GM21786 (cell line): ENCODE measurements around the gene CARD11.

Experiments used
- ATAC-seq: cut with Tn5 transposase; IDR thresholded peaks from one replicate; pipeline ENCODE4 v1.9.1; 2021; ENCODE audit not compliant: unreplicated experiment

CARD11 gene

DNA sequence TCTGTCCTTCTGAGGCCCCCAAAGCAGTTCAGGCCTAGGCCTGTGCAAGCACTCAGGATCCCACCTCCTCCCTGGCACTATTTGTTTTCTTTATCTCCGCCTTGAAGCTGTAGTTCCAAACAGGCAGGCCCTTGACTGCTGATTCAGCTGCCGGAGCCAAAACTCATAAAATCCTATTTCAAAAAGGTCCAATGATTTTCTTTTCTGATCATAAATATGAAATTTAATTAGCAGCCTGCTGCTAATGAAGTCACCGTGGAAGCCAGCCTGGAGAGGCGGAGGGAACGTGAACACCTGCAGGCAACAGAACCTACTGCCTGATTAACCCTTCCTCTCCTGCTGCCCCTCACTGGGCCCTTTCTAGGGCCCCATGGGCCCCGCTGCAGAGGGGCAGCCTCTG is 60.1 kb downstream of the CARD11 start:
- ATAC-seq, result no peak

DNA sequence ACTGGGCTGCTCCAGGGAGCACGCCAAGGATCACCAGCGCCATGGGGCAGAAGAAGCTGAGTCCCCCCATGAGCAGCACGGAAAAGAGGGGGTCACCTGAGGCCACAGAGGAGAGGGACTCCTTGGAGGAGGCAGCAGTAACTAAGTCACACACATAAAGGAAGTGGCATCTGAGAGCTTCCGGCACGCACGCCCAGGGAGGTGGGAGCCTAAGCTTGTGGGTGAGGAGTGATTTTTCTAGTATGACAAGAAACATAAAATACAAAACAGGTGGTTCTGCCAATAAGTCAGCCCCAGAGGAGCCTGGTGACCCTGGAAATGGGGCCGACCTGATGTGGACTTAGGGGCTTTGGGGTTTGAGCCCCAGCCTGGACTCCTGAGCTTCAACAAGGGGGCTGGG is 60.8 kb downstream of the CARD11 start:
- ATAC-seq, result no peak

DNA sequence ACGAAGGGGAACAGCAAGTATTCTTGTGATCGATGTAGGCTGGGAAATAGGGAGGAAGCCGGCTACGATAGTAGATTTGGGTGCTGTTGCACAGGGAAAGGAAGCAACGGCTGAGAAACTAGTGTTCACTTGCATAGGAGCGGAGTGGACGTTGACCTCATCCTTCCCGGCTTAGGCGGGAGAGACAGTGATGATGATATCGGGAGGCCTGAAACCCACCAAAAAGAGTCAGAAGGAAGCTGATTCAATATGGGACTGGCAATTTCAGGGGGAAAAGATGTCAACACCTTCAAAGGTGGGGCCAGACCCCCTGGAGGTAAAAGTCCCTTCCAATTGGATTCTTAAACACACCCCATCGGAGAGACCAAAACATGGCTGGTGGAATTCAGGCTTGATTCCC is 61.3 kb downstream of the CARD11 start:
- no peak for ATAC-seq

DNA sequence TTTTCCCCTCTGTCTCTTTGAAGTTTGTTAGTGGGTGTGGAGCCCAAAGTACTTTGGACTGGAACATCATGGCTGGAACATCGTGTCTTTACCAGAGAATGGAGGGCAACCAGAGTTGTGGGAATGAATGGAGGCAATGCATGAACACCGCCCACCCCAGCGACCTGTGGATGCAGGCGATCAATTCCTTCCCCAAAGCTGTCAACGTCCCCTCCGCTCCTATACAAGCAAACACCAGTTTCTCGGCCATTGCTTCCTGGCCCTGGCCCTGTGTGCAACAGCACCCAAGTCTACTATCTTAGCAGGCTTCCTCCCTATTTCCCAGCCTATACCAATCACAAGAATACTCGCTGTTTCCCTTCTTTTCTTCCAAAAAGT is 62.6 kb downstream of the CARD11 start:
- ATAC-seq, result no peak

DNA sequence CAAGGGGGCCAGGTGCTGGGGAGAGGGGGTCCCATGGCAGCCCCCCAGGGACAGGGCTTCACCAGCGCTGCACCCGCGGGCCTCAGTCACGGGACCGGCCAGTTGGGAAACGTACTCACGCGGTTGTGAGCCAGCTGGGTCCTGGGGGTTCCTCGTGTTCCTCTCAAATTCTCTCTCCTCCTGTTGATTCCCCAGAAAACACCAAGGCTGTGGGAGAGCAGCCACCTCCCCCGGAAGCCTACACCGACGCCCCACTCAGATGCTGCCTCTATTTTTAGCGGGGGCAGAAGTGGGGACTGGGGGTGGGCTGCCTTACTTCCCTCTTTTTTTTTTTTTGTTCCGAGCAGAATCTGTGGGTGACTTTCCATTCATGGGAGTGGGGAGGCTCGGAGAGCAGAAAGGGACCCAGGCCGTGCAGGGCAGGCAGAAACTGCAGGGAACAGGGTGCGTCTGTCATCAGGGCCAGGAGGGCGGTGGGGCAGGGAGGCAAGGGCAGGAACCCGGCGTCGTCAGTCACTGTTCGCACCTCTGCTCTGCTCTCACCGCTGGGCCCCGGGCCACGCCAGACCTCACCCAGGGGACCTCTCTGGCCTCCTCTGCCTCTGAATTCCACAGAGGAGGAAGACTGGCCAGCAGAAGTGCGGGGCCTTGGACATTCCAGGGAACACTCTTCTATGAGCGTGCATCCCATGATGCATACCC is 63.1 kb downstream of the CARD11 start:
- no peak for ATAC-seq

DNA sequence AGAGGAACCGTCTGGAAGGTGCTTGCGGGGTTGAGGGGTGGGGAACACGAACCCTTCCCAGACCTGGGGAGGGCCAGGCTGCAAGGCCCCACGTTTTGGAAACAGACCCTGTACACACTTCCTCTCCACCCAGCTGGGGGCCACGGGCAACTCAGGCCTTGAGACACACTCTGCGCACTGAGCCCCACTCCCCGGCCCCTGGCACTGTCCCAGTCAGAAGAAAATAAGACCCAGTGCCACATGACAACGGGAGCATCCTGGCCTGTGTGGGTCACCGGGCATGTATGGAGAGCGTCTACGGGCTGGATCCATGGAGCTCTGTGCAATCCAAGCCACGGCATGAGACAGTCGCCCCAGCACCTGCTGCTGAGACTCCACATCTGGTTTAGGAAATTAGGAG is 63.7 kb downstream of the CARD11 start:
- no peak for ATAC-seq

DNA sequence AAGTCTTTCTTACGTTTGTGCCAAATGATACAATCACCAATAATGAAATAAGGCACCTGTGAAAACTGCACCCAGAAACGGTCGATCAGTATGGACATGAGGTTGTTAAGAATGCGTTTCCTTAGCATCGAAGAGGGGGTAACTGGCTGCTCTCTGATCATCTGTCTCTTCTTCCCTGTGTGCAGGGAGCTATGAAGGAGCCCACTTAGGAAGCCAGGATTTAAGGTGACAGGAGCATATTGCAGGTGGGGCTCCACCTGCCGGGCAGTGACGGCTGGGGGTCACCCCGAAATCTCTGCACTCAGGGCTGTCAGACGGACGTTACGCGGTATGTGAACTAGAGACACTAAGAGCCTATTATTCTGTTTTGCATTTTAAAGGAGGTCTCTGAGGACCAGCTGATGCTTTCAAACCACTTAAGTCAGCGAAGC is 64.5 kb downstream of the CARD11 start:
- ATAC-seq, result no peak

DNA sequence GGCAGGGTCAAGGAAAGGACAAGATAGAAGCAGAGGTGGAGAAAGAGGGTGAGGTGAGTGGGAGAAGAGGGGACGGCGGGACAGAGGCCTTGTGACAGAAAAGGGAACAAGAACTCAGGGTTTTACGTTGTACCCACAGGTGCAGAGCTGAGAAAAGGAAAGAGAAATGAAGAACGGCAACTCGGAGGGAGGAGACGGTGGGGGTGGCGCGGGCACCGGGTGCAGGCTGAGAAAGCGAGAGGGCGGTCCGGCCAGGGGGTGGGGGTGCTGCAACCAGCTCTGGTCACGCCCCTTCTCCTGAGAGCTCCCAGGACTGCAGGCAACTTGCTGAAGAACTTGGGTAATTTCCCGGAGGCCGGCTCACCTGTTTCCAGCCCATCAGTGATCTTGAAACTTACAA is 65.3 kb downstream of the CARD11 start:
- ATAC-seq, result peak; percentile 87

DNA sequence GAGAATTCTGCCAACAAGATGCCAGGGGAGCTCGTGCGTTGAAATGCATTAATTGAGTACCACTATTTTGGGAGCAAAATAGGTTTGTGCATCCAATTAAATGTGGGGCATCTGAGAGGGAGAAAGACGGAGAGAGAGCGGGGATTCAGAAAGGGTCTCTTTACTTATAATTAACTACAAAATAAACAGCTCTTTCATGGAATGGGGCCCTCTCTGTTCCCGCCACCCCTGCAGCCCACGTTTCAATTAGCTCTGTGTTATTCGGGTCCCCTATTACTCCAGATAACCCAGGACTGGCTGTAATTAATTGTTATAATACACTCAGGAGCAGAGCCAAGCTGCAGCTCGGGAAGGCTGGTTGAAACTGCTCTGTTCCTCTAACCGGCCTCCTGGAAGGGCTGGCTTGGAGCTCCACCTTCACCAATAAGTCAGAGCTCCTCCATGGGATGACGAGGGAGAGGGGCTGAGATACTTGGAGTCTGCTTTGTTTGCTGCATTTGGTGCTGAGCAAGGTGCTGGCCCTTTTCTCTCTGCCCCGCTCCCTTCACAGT is 67.8 kb downstream of the CARD11 start:
- no peak for ATAC-seq

DNA sequence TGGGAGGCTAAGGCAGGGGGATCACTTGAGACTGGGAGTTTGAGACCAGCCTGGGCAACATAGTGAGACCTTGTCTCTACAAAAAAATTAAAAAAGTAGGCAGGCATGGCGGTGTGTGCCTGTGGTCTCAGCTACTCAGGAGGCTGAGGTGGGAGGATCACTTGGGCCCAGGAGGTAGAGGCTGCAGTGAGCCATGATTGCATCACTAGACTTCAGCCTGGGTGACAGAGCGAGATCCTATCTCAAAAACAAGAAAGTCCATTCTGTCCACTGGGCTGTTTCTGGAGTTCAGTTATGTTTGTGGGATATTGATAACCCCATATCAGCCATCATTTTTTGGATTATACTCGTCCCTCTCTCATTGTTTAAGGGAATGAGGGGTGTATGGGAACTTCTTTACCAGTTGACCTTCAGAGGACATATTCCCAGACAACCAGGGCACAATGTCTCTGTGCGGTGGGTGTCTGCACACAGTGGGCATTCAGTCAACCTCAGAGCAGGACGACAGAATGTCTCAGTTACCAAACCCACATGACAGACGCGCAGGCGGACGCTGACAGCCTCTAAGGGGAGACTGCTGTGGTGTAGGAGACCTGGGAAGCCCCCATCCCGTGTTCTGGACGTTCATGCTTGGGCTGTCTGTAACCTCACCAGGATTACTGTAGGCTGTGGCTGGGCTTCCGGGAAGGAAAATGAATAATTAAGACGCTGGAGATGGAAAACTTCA is 69.4 kb downstream of the CARD11 start:
- no peak for ATAC-seq

DNA sequence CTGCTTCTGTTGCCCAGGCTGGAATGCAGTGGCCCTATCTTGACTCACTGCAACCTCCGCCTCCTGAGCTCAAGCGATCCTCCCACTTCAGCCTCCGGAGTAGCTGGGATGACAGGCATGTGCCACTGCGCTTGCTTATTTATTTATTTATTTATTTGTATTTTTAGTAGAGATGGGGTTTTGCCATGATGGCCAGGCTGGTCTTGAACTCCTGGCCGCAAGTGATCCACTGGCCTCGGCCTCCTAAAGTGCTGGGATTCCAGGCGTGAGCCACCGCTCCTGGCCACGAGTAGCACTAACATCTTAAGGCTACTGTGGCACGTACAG is 70.9 kb downstream of the CARD11 start:
- no peak for ATAC-seq

DNA sequence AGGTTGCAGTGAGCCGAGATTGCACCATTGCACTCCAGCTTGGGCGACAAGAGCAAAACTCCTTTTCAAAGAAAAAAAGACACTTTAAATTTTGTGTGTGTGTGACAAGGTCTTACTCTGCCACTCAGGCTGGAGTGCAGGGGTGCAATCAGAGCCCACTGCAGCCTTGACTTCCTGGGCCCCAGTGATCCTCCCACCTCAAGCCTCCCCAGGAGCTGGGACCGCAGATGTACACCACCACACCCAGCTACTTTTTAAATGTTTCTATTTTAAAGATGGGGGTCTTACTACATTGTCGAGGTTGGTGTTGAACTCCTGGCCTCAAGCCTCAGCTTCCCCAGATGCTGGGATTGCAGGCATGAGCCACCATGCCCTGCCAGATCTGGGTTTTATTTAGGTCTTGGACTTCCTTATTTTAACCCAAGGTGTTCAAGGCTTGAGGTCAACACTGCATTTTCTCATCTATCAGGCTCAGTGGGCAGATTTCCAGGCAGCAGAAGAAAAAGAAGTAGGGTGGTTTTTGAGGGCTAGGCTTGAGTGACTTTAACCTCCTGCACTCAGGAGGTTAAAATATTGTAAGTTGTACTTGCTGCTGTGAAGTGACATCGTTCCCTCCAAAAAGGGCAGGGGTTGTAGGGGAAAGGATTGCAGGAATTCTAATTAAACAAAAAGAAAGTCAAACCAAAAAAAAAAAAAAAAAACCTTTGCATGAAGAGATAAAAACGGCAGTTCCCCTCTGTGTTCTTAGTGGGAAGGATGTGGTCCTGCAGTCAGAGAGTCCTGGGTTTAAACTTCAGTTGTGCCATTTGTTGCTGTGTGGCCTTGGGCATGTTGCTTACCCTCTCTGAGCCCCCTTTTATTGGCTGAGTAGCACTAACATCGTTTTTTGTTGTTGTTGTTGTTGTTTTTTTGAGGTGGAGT is 71.5 kb downstream of the CARD11 start:
- ATAC-seq, result peak; percentile 93

DNA sequence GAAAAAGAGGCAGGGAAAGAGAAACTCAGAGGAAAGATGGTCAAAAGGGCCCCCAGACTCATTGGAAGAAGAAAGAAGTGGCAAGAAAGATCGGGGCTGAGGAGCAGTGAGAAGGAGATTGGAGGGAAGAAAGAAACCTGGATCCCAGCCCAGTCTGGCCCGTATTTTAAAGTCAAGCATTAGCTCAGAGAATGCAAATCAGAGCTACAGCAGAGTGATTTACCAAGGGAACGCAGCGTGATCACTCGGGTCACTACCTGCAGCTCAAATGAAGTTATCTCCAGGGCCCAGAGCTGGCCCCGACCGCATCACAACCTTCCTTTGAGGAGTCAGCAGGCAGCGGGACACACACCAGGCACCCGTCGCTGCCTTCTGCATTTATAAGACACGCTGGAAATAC is 72.8 kb downstream of the CARD11 start:
- no peak for ATAC-seq

DNA sequence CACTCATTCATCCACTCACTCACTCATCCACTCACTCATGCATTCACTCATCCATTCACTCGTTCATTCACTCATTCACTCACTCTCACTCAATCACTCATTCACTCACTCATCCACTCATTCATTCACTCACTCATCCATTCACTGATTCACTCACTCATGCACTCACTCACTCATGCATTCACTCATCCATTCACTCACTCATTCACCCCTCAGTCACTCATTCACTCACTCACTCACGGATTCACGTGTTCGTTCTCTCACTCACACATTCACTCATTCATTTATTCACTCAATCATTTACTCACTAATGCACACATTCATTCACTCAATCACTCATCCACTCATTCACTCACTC is 73.4 kb downstream of the CARD11 start:
- ATAC-seq, result no peak

DNA sequence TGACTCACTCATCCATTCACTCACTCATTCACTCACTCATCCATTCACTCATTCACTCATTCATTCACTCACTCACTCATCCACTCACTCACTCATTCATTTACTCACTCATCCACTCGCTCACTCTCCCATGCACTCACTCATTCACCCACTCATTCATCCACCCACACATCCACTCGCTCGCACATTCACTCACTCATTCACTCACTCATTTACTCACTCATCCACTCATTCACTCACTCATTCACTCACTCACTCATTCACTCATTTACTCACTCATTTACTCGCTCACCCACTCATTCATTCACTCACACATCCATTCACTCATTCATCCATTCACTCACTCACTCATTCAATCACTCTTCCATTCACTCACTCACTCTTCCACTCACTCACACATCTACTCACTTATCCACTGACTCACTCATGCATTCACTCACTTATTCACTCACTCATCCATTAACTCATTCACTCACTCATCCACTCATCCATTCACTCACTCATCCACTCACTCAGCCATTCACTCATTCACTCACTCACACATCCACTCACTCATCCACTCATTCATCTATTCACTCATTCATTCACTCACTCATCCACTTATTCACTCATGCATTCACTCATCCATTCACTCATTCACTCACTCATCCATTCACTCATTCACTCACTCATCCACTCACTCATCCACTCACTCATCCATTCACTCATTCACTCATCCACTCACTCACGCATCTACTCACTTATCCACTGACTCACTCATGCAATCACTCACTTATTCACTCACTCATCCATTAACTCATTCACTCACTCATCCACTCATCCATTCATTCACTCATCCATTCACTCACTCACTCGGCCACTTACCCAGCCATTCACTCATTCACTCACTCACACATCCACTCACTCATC is 74.0 kb downstream of the CARD11 start:
- ATAC-seq, result no peak

DNA sequence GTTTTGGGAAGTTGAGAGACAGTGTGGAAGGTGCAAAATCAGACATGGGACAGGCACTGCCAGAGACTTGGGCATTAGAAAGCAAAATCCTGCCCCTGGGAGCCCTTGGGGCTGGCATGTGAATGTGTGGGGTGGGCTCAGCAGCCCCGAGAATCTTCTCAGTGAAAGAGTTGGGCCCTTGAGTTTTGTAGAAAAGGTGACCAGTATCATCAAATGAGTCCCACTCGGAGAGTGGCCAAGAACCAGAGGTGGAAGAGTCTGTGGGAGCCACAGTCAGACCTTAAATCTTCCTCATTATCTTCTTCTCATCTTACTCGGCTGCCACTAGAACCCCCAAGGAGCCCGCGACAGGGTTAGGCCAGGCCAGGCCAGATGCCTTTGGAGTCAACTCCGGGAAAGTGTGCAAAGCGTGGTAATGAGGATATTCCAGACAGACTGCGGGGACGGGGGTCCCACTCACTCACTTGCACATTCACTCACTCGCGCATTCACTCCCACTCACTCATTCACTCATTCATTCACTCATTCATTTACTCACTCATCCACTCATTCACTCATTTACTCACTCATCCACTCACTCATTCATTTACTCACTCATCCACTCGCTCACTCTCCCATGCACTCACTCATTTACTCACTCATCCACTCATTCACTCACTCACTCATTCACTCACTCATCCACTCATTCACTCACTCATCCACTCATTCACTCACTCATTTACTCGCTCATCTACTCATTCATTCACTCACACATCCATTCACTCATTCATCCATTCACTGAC is 74.9 kb downstream of the CARD11 start:
- no peak for ATAC-seq

DNA sequence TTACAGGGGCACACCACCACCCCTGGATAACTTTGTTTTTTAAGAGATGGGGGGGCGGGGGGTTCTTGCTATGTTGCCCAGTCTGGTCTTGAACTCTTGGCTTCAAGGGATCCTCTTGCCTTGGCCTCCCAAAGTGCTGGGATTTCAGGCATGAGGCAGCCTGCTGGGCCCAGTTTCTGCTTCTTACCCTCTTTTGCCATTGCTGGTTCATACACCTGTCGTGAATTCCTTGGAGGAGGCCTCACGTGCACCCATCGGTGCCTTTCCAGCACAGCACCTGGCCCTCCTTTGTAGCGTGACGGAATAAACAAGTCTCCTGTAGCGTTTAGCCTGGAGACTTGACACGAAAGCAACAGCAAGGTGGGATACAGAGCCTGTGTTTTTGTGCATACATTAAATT is 75.5 kb downstream of the CARD11 start:
- no peak for ATAC-seq

DNA sequence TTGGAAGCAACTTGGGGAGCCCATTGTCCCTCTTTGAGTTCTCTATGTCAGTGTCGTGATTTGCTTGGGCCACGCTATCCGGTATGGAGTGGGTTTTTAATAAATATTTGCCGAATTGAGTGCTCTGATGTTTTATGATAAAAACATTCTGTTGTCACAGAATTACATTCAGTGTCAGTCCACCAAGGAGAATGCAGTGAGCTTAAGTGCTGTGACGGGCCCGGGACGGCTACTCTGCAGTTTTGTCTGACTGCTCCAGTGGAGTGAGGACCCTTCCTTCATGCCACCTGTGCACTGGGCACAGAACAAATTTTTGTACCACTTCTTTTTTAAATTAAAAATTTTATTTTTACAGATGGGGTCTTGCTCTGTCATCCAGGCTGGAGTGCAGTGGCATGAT is 76.0 kb downstream of the CARD11 start:
- no peak for ATAC-seq

DNA sequence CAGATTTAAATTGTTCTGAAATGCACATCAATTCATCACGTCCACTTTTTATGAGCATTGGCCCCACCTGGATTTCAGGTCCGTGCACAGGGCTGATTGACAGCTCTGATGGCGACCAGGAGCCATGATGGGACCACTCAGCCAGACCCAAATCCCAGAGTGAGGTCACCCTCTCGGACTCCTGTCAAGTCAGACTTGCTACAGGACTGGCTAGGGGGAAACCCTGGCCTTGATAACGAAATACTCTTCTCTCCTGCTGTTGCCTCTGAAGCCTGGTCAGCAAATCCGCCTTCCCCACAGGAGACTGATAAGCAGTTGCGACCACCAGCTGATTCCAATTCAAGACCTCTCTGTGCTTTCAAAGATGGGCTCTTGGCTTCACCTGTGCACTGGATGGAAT is 76.4 kb downstream of the CARD11 start:
- no peak for ATAC-seq
